NCI-H2227 (cell line): ENCODE data around the gene CSMD2.

Source experiments
- DNase-seq: peaks from one replicate; lab custom pipeline; 2025; ENCODE audit not compliant: unreplicated experiment; lab: John Stamatoyannopoulos, UW

CSMD2 gene

DNA sequence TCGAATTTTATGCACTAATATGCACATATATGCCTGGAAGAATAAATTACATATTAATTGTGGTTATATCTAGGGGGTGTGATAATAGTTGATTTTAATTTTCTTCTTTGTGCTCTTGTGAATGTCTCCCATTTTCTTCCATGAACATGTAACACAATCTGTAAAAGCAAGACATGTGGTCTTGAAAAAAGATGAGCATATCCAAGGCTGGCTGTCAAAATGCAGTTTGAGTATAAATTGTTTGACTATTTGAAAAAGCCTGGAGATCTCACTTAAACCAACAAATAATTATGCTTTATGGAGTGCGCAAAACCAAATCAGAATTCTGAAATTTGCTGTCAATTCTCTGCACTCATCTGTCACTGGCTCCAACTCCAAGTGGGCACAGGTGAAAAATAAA lies 157.3 kb downstream of the CSMD2 start:
- no peak for DNase-seq

DNA sequence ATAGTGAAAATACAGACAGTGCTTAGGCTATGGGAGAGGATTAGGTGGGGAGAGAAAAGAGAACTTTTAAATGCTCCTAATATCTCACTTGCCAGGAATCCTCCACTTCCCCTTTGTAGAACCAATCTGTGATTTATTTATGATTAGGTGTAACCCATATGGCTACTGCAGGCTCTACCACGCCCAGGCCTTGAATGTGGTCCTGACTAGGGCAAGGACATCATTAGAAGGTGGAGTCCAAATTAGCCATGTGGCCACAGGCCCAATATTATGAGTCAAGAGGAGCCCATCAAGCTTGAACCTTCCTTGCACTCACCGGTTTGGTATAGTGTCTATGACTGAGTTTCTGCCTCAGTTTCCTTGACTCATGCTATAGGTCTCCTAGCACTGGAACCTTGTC lies 159.7 kb downstream of the CSMD2 start:
- no peak for DNase-seq

DNA sequence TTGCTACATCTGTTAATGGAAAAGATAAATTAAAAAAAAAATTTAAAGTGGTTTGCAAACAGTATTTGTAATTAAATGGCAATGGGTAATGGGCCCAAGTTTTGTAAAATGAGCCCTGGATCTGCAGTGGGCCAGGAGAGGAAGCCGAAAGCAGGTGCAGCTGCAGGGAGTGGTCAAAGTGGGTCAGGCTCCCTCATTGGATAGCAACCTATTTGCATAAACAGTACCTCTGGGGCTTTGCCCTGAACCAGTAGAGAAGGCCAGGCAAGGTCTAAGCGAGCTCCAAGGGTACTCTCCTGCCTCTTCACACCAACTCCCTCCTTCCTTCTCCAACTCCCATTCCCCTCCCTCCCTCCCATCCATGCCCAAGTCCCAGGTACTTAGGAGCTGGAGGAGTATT lies 162.2 kb downstream of the CSMD2 start:
- no peak for DNase-seq

DNA sequence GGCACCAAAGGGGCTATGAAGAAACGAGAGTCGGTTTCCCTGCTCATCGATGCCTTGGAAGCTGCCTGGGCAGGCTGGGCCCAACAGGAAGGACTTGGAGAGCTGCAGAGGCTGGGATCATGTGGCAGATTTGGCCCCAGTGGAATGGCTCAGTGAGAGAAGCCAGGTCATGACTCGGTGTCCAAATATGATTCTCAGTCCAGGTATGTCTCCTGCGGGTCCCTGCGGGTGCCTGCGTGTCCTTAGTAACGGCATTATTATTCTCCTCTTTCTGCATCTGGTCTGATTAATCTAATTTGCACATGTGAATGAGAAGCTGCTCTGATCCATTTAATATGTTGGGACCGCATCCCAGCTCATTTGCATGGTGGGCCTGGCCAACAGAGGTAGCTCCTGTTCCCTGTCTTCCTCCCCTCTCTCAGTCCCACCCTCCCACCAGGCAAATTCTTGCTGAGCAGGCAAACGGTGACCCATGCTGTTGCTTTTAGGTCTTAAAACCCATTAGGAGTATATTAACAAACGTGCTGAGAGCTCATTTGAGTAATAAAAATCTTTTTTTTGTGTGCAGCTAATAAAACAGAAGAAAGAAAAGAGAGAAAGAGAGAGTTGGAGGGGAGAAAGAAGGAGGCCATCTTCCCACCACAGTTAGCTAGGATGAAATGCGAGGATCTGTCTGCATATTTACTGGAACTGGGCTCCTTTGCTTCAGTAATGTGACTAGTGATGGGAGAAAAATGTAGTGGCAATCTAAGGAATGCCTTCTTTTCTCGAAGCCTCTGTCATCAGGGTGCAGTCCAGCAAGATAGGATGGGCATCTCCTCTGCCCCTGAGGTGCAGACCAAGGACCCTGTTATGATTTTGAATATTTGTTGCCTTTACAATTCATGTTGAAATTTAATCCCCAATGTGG lies 167.6 kb downstream of the CSMD2 start:
- DNase-seq: no peak

DNA sequence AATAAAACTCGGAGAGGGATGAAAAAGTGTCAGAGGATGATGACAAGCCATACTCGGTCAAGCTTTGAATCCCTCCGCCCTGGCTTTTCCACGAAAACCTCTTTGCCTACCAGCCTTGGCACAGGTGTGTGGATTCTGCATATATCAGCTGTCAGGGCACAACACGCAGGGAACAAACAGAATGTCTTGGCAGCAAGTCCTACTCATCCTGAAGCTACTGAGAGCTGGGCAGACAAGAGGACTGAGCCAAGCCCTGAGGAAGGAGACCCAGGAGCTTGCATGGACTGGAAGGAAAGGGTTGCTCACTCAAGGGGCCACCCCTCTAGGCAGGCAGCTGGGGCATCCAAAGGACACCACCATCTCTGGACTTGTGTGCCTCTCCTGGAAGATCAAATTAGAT lies 168.7 kb downstream of the CSMD2 start:
- DNase-seq: no peak

DNA sequence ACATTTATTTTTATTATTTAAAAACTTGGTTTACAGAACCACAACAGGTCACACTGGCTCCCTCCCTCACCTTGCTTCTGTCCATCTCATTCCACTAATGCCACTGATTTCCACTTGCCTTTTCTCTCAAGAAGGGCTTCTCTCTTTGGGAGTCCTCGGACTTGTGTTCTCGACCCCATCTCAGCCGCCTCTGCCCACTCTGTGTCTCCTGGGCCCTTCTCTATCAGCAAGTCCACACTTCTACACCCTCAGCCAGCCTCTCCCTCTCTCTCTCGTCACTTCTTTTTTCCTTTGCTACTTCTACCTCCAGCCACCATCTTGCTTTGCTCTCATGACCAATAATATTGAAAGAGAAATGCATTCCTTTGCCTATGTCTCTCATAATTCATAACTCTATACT lies 171.7 kb downstream of the CSMD2 start:
- DNase-seq: no peak

DNA sequence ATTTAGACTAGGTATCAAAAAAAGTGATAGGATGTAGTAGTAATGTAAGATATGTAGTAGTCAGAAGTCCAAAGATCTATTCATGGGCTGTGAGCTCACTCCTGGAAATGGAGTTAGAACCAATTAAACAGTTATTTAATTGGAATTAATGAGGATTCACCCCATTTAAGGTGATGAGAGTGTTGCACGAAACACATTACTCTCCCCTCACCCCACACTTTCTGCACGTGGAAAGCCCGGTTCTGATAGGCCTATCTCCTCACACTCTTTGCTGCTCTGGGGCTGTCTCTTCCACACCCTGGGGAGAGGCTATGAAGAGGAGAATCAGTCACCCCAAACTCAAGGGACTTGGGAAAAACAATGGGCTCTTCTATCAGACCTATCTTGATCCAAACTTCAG lies 174.7 kb downstream of the CSMD2 start:
- no peak for DNase-seq

DNA sequence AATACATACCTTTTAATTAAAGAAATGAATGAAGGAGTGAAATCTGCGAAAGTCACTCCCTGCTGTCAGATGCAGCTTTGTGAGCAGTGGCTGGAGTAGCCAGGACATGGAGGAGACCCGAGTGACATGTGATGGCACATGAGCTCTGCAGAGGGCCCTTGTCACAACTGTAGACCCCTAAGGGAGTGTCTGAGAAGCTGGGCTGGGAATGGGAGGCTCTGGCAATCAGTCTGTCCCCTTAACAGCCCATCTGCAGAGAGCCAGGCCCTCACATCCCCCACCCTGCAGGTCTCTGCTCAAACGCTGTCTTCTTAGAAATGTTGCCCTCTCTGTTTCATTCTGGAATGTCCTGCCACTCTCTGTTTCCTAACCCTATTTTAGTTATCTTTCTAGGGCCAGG lies 176.9 kb downstream of the CSMD2 start:
- no peak for DNase-seq

DNA sequence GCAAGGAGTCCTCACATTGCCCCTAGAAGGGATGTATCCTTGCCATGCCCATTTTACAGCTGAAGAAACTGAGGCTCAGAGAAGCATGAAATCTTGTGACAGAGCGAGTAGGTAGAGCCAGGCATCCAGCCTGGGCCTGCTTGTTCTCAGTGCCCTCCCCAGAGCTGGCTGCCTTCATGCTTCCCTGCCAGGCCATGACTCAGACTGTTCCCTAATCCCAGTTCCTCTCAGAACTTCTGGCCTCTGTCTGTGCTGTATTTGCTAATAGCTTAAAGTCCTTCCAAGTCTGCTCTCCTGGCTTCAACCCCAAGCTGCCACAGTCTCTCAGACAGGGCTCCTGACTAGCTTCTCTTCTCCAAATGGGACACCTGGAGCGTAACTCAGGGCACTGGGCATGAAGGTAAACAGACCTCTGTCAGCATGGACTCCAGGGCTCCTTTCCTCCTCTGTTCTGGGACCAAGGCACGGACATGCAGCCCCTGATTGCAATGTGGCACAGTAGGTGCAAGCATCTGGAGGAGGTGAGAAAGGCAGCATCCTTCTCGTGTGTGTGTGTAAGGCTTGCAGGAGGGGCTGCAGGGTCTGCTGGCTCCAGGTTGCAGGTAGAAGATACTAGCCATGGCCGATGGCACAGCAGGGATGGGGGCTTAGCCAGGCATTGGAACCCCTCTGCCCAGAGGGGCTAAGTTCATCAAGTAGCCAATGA lies 178.5 kb downstream of the CSMD2 start:
- no peak for DNase-seq

DNA sequence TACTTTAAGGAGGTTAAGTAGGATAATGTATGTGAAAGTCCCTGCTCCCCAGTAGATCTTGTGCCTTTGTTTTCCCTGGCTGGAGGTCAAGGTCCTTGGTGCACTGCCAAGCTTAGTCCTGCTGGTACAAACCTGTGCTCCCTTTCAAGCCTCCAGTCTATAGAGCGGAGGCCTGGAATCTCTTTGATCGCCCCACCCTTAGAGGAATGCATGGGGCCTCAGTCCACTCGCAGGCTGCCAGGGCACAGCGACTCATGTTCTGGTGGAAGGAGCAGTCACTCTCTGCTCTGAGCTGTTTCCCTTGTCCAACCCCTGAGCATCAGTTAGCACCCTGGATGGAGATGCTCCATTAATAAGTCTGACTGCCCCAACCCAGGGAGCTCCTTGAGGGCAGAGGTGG lies 179.4 kb downstream of the CSMD2 start:
- DNase-seq: no peak

DNA sequence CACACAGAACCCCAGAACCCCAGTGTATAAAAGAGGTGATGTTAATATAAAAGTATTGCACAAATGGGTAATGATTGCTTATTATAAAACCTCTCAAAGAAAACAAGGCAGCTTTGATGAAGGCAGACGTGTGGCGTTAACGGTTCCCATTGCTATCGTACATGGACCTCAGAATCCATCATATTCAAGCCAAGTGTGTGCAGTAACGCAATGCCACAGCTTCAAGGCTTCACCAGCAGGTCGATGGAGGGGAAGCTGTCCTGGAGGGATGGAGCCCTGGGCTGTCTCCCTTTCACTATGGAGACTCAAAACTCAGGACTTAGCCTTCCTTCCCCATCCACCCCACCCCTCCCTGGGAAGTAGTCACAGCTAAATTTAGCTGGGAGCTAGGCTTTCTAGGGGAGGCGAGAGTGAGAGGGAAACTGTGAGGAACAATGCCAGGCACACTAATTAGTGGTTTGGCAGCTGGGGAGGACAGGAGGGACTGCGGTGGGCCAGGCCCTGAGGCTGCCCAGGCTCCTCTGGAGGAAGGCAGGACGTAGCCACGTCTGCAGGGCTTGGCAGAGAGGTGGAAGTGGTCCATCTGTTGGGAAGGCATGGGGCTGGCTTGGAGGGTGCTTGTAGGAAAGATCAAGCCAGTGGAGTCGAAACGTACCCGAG lies 180.0 kb downstream of the CSMD2 start:
- DNase-seq: peak; percentile 9

DNA sequence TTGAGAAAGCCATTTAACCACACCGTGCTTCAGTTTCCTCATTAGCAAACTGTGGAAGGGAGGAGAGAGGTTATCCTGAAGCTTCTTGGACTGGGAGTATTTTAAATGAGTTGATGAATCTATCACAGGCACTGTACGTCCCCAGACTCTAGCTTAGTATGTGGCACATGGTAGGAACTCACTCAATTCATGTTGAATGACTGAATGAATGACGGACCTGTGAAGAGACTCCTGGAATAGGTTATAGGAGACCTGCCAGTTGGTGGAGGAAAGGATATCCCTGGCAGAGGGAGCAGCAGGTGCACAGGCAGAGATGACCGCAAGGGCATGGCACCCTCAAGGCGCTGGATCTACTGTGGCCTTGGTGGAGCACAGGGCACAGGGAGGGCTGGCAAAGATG lies 182.6 kb downstream of the CSMD2 start:
- no peak for DNase-seq

DNA sequence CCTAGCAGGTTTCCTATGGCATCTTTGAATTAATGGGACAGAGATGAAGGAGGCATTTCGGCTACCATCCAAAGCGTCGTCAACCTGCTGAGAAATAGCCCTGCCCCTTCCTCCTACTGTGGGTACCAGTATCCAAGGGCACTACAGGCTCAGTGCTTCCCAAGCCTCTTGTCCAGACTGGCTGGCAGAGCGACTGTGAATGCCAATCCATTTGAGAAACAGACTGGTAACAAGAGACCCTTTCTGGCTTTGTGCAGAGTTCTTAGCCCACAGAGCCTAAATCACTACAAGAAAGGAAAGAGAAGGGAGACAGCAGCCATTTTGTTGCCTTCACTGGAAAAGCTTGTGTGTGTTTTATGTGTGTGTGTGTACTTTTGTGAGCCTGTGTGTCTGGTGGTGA lies 185.7 kb downstream of the CSMD2 start:
- DNase-seq: no peak

DNA sequence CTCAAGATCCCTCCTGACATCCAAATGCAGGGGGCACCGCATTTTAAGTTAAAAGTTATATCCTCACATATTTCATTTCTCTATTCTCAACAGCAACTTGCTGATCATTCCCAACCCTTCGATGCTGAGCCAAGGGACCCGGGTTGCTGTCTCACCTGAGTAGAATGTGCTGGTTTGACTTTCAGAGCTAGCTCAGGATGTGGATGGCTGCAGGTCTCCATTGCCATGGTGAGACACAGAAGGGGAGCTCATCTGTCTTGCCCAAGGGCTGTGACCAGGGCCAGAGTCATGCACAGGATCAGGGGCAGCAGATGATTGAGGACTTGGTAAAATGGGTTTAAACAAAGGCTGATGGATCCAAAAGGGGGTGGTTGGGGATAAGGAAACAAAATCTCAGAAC lies 189.1 kb downstream of the CSMD2 start:
- DNase-seq: no peak

DNA sequence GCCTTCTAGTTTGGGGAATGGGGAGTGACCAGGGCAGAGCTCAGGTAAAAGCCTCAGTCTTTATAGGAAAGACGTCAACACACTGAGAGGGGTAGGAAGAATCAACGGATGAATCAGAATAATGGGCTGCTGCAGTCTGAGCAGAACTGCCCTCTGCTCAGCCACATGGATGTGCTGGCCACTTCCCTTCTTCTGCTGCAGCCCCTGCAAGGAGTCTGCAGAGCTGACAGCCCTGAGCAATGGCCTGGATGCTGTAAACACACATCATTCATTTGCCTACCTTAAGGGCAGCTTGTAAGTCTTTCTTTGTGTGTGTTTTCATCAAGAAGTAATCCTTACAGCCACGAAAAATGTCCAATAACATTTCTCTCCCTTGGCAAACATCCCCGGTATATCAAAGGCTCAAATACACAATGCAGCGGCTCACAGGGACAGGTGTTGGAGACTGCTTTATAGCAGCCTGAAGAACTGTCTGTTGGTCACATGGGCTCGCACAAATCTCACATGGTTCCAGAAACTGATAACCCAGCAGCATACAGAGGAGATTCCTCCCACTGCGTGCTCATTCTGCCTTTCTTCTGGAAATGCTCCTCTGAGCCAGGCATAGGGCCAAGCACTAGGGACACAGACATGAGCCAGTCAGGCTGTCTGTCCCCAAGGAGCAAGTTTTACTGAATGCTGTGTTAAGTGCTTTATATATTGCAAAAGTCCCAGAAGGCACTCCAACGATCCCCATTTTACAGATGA lies 191.1 kb downstream of the CSMD2 start:
- no peak for DNase-seq

DNA sequence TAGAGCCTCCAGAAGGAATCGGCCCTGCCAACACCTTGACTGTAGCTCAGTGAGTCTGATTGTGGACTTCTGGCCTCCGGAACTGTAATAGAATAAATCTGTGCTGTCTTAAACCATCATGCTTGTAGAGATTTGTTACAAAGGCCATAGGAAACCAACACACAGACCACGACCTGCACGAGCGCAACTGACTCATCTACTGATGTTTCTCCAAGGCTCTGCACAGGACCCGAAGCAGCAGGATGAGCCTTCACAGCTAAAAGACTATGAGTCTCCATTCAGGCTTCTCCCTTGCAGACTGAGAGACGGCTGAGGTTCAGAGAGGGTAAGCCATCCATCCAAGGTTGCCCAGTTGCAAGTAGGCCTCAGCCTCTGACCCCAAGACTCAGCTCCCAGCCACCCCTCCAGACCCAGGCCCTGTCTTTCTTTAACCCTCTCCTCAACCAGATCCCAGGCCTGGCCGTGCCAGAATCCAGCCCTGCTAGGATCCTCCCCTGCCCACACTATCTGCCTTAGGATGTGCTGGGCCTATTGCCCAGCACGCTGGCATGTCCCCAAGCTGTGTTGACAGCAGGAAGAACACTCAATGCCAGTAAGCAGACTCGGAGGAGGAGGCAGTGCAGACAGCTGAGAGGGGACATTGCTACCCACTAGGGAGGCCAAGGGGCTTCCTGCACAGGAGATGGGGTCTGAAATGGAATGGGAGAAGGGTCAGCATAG lies 192.2 kb downstream of the CSMD2 start:
- no peak for DNase-seq

DNA sequence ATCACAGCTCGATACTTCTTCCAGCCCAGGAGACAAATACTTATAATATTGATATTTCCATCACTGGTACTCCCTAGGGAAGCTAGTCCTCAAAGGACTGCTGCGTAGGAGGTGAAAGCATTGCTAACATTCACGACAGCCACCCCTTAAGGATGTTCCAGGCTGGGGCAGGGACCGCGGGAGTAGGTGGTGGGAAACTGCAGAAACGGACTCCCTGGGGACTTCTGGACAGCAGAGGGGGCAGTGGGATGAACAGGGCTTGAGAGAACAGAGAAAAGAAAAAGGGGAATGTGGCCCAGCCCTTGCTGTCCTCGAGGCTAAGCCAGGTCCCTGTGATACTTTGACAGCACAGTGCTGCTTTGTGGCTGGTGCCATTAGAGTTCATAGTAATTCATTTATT lies 193.1 kb downstream of the CSMD2 start:
- no peak for DNase-seq

DNA sequence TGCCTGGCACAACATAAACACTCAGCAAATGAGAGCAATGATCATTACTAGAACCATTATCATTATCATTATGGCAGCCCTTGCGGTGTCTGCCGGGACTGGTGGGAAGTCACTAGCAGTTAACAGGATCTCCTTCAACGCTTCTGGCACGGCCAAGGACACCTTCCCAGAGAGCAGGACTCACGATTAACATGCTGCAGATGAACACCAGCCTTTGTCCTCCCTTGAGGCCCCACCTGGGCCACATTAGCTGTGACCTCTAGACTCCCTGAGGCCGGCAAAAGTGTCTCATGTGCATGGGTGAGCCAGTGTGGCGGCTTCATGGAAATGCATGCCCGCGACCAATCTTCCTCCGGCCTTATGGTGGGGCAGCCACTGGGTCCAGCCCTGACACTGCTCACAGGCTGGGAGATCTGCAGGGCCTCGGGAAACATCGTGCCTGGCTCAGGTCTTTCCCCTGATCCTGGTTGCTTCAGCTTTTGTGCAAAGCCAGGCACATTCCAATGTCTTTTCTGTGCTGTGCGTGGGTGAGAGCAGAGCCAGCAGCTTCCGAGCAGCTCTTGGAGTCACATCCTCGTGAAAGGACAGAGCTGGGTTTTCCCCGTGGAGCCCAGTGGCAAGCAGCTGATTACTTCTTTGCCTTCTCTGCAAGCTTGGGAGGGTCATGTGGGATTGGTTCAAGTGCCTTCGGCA lies 193.9 kb downstream of the CSMD2 start:
- no peak for DNase-seq

DNA sequence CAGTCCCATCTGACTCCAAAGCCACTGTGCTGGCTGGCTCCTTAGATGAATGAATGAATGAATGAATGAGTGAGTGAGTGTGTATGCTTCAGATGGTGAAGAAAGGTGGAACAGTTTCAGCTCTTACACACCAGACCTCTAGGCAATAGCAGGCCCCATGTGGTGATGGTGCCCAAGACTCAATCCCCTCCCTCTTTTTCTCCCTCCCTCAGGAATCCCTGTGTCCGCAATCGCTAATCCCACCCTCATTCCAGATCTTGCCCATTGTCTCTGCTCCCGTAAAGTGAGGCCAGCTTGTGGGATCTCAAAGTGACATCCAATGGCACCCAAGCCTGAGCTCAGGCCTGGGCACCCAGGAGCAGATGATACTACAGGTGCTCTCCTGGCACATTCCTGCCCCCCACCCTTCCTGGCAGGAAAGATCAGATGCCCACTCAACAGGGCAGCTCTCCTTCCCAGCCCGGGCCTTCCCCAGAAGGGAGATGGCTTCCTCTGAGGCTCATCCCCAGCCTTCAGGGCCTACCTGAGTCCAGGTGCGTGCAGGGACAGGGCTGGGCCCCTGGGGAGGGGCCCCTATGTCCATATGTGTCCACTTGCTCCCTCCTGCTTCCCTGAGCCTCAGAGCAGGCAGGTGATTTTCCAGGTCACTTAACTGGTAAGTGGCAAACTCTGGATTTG lies 194.7 kb downstream of the CSMD2 start:
- no peak for DNase-seq
